Measurements from ENCODE around the gene TLCD3A. TPM values are rescaled to one million over a fixed set of nuclear protein-coding genes. Genes with fewer than 3 reads are reported as not detected.

Gene TLCD3A
- polyA plus RNA-seq, 1 of the 3 experiments (the other 2 are of a cell fraction) = 31.7 TPM

DNA sequence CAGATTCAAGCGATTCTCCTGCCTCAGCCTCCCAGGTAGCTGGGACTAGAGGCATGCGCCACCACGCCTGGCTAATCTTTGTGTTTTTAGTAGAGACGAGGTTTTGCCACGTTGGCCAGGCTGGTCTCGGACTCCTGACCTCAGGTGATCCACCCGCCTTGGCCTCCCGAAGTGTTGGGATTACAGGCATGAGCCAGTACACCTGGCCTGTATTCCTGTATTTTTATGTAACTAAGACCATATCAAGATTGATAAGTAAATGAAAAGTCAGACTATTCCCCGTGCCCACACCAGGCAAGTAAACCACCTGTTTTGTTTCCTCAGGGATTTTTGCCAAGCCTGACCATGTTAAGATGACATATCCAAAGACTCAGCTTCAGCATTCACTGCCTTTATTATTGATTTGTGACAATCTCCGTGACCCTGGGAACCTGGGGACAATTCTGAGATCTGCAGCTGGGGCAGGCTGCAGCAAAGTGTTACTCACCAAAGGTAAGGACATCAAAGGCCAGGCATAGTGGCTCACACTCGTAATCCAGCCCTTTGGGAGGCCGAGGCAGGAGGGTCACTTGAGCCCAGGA lies 55.3 kb downstream of the TLCD3A start:
- Histone ChIP-seq H3K27me3 (ENCODE audit: insufficient read depth) (no peaks in the 10 kb centered on the region), H4K20me1 (ENCODE audit: insufficient read depth) (no peaks in the 10 kb centered on the region), H3K27ac (ENCODE audit: low read depth in 2 of 2, low read length in 1 of 2) (no peak overlapping the region), H3K36me3 (replicated peaks in 1 of 2; ENCODE audit: control insufficient read depth in 1 of 2, insufficient read depth in 2 of 2, low read length in 1 of 2) (peaks cover 23 to 47% of the 10 kb centered on the region in 2 experiments), H3K79me2 (ENCODE audit: insufficient read depth) (peaks cover 26% of the 10 kb centered on the region), H3K9me3 (no peaks in the 10 kb centered on the region), H3F3A (replicated peaks; ENCODE audit: insufficient read depth) (no peaks in the 10 kb centered on the region), H3K4me3 (ENCODE audit: low read depth in 2 of 2, low read length in 1 of 2) (no peak overlapping the region), H3K4me1 (ENCODE audit: control insufficient read depth in 1 of 2, insufficient read depth in 2 of 2, low read depth in 1 of 2, low read length in 1 of 2) (peaks cover 8 to 9% of the 10 kb centered on the region in 2 experiments; a peak in 3 of 4 replicates), H3K9me2 (no peaks in the 10 kb centered on the region), H2AFZ (ENCODE audit: low read depth) (no peak overlapping the region), H3K4me2 (no peak overlapping the region), H3K9ac (no peak overlapping the region)
- WGBS (ENCODE audit: low lambda C conversion rate) = 94% methylated on average over 12 of the region's 12 CpGs
- DNase-seq = no peak
- POLR2A ChIA-PET = no interaction called here
- no peak for TF ChIP-seq RCOR1 (IDR thresholded peaks at IDR 0.05; ENCODE audit: low read length)
- no peak for TF ChIP-seq FOXJ3 (CRISPR knock-in tag; IDR thresholded peaks at IDR 0.05)
- no peak for TF ChIP-seq TEAD4 (IDR thresholded peaks at IDR 0.05; ENCODE audit: borderline replicate concordance, insufficient read depth)
- TF ChIP-seq SMC3 (IDR thresholded peaks at IDR 0.05; ENCODE audit: low read depth, low read length) = no peak
- TF ChIP-seq USF1 (IDR thresholded peaks at IDR 0.05; ENCODE audit: borderline replicate concordance, low read depth) = no peak
- no peak for TF ChIP-seq GATA2 (CRISPR knock-in tag; IDR thresholded peaks at IDR 0.05)
- TF ChIP-seq FOSL2 (IDR thresholded peaks at IDR 0.05; ENCODE audit: borderline replicate concordance, low read depth) = no peak
- TF ChIP-seq PBX3 (IDR thresholded peaks at IDR 0.05) = no peak
- no peak for TF ChIP-seq JUND (IDR thresholded peaks at IDR 0.05)
- TF ChIP-seq MAX (IDR thresholded peaks at IDR 0.05; ENCODE audit: low read depth) = no peak
- TF ChIP-seq MEF2A (IDR thresholded peaks at IDR 0.05; ENCODE audit: borderline replicate concordance, low read depth) = no peak
- CTCF ChIA-PET = interaction anchor here (1.4 to 3.8 kb wide), 2 partner anchors 194 to 208 kb away, joined by 9 to 20 read pairs; partner anchors contain the start of gene TIMM22

DNA sequence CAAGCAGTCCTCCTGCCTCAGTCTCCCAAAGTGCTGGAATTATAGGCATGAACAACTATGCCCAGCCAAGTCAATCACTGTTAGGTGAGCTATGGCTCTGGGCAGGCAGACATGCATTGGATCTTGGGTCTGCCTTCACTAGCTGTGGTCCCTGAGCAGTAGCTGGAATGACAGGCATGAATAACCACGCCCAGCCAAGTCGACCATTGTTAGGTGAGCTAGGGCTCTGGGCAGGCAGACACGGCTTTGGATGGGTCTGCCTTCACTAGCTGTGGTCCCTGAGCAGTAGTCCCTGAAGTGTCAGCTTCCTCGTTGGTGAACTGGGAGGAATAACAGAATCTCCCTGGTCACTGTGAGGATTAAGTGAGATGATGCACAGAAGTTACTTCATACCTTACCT lies 56.2 kb downstream of the TLCD3A start:
- Histone ChIP-seq H2AFZ (ENCODE audit: low read depth) (no peak overlapping the region), H3K4me3 (ENCODE audit: low read depth in 2 of 2, low read length in 1 of 2) (no peak overlapping the region), H3K9ac (no peak overlapping the region), H3K4me1 (ENCODE audit: control insufficient read depth in 1 of 2, insufficient read depth in 2 of 2, low read depth in 1 of 2, low read length in 1 of 2) (peaks cover 0 to 3% of the 10 kb centered on the region in 2 experiments; a peak in 1 of 4 replicates), H3K79me2 (ENCODE audit: insufficient read depth) (peaks cover 18% of the 10 kb centered on the region), H3K4me2 (no peak overlapping the region), H3K9me2 (no peaks in the 10 kb centered on the region), H4K20me1 (ENCODE audit: insufficient read depth) (no peaks in the 10 kb centered on the region), H3K27ac (ENCODE audit: low read depth in 2 of 2, low read length in 1 of 2) (no peak overlapping the region), H3K9me3 (no peaks in the 10 kb centered on the region), H3F3A (replicated peaks; ENCODE audit: insufficient read depth) (no peaks in the 10 kb centered on the region), H3K36me3 (replicated peaks in 1 of 2; ENCODE audit: control insufficient read depth in 1 of 2, insufficient read depth in 2 of 2, low read length in 1 of 2) (peaks cover 22 to 47% of the 10 kb centered on the region in 2 experiments), H3K27me3 (ENCODE audit: insufficient read depth) (no peaks in the 10 kb centered on the region)
- ChIA-PET CTCF (interaction anchor here (1.4 to 3.8 kb wide), 2 partner anchors 193 to 208 kb away, joined by 9 to 20 read pairs; partner anchors contain the start of gene TIMM22), POLR2A (no interaction called here)
- TF ChIP-seq RCOR1 (IDR thresholded peaks at IDR 0.05; ENCODE audit: low read length) (no peak), RFX5 (IDR thresholded peaks at IDR 0.05; ENCODE audit: low read length) (no peak)
- TF ChIP-seq, protein P1, sequence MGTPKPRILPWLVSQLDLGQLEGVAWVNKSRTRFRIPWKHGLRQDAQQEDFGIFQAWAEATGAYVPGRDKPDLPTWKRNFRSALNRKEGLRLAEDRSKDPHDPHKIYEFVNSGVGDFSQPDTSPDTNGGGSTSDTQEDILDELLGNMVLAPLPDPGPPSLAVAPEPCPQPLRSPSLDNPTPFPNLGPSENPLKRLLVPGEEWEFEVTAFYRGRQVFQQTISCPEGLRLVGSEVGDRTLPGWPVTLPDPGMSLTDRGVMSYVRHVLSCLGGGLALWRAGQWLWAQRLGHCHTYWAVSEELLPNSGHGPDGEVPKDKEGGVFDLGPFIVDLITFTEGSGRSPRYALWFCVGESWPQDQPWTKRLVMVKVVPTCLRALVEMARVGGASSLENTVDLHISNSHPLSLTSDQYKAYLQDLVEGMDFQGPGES (IDR thresholded peaks at IDR 0.05; ENCODE audit: low read depth, low read length) = no peak
- no peak for DNase-seq
- WGBS (ENCODE audit: low lambda C conversion rate) = no CpG with 5 or more reads among the region's 4 CpGs
